ENCODE measurements around the gene IGFBP7. TPM values are rescaled to one million over a fixed set of nuclear protein-coding genes. Genes with fewer than 3 reads are reported as not detected.

IGFBP7 gene
- total RNA-seq, 6 experiments from 2014 or later, result 46.2 to 347 (median 163) TPM

DNA sequence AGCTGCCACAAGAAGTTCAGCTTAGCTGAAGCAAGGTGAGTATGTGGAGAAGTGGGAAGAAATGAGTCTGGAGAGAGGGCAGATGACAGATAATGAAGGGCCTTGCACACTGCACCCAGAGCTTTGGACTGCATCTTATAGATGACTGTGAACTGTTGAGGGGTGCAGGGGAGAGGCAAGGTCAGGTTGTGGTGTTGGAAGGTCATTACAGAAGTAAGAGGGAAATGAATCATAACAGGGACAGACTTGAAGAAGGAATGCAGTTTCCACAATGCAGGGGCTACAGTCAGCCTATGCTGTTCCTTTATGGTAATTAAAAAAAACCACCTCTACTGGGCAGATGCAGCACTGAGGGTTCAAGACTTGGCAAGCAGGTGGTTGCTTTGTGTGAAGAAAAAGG lies 4.8 kb upstream of the IGFBP7 start:
- DNase-seq, result no peak
- peaks cover 0 to 6% (median 0%) of the 10 kb centered on the region in 4 donors for H3K4me1 ChIP-seq
- no peaks in the 10 kb centered on the region for H3K9me3 ChIP-seq
- no peaks in the 10 kb centered on the region for H3K36me3 ChIP-seq
- TF ChIP-seq POLR2A (IDR thresholded peaks at IDR 0.05) (no peak), CTCF (IDR thresholded peaks at IDR 0.05) (no peak)
- H3K27ac ChIP-seq, result no peak overlapping the region
- no peak overlapping the region for H3K4me3 ChIP-seq
- no peak for ATAC-seq
- intact Hi-C loops (cut with DNase I), result no loop called here
- H3K27me3 ChIP-seq, result no peaks in the 10 kb centered on the region

DNA sequence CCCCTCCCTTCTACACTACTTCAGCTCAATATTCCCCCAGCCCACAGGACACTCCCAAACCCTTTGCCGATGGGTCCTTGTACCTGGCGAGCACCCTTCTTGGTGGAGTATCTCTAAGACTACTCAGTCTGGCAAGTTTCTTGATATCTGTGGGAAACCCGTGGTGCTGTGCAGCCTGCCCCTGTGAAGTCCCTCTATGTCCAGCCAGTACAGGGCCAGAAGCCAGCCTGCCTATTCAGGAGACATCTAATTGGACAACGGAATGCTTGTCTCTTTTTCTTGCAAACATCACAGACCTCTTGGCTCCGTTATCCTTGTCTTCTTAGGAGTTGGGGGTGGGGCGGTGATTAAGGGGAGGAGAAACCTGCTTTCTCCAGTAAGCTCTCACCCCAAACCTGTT lies 3.7 kb upstream of the IGFBP7 start:
- H3K36me3 ChIP-seq, result no peaks in the 10 kb centered on the region
- ATAC-seq, result no peak

GRCh38 chr4:57110640-57111511 lies 691 bp upstream of the IGFBP7 start:
- WGBS (ENCODE audit: insufficient coverage, low coverage, low lambda C conversion rate, missing lambda C conversion rate), result 5% methylated on average over 14 of the region's 25 CpGs
- peaks cover 0 to 6% (median 0%) of the 10 kb centered on the region in 4 donors for H3K4me1 ChIP-seq
- H3K36me3 ChIP-seq, result no peaks in the 10 kb centered on the region
- peak overlapping the region; percentile 47 to 52 (median 48) for H3K4me3 ChIP-seq
- intact Hi-C loops (cut with DNase I), result no loop called here
- no peak for TF ChIP-seq POLR2A (IDR thresholded peaks at IDR 0.05)
- no peak for TF ChIP-seq CTCF (IDR thresholded peaks at IDR 0.05)
- peak overlapping the region; percentile 78 to 89 (median 82) for H3K27ac ChIP-seq
- ATAC-seq, result peak; percentile 44 to 59 (median 52)
- H3K27me3 ChIP-seq, result no peaks in the 10 kb centered on the region
- H3K9me3 ChIP-seq, result no peaks in the 10 kb centered on the region
- DNase-seq, result no peak

More for the DNA sequence above, 3.7 kb upstream of the IGFBP7 start:
- H3K9me3 ChIP-seq, result no peaks in the 10 kb centered on the region
- no peak for DNase-seq
- H3K27me3 ChIP-seq, result no peaks in the 10 kb centered on the region
- 44% methylated on average over 4 of the region's 6 CpGs for WGBS (ENCODE audit: insufficient coverage, low coverage, low lambda C conversion rate, missing lambda C conversion rate)
- H3K4me1 ChIP-seq, result peaks cover 0 to 6% (median 0%) of the 10 kb centered on the region in 4 donors
- no peak overlapping the region for H3K4me3 ChIP-seq
- H3K27ac ChIP-seq, result no peak overlapping the region
- intact Hi-C loops (cut with DNase I), result no loop called here
- TF ChIP-seq POLR2A (IDR thresholded peaks at IDR 0.05) (no peak), CTCF (IDR thresholded peaks at IDR 0.05) (no peak)

DNA sequence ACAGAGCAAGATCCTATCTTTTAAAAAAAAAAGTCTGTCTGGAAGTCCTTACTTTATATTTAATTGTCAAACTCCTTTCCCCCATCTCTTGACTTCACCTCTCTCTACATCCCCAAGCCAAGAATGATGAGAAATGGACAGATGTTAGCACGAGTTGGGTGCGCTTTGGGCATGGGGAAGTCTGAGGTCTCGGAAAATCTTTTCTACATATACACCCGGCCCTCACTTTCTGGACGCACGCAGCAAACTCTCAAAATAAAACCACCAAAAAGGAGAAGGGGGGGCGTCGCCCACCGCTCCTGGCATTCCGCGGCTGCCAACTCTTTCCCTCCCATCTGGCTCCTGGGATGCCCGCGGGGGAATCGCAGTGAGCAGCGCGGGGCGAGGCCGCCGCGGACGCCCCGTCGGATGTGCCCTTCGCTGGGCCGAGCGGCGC lies 756 bp downstream of the IGFBP7 start:
- peak overlapping the region; percentile 47 to 52 (median 48) for H3K4me3 ChIP-seq
- intact Hi-C loops (cut with DNase I), result no loop called here
- H3K27ac ChIP-seq, result peak overlapping the region; percentile 78 to 89 (median 82)
- ATAC-seq, result no peak
- DNase-seq, result peak in 1 of 3 donors; percentile 22
- H3K9me3 ChIP-seq, result no peaks in the 10 kb centered on the region
- peaks cover 0 to 6% (median 0%) of the 10 kb centered on the region in 4 donors for H3K4me1 ChIP-seq
- 15% methylated on average over 5 of the region's 27 CpGs for WGBS (ENCODE audit: insufficient coverage, low coverage, low lambda C conversion rate, missing lambda C conversion rate)
- TF ChIP-seq CTCF (IDR thresholded peaks at IDR 0.05) (no peak), POLR2A (IDR thresholded peaks at IDR 0.05) (no peak)
- H3K36me3 ChIP-seq, result no peaks in the 10 kb centered on the region
- no peaks in the 10 kb centered on the region for H3K27me3 ChIP-seq

Measured in right lobe of liver (tissue), 6 donors.